ENCODE data around the gene GABRR2.
"Not testable (repeated sequence)": the region's sequence is repeated elsewhere in the genome, so short reads cannot be mapped to it uniquely, and the experiment has no call there.

Gene GABRR2

GRCh38 chr6:89301586-89302194 is 13.4 kb downstream of the GABRR2 start:
- TF ChIP-seq ZFX (IDR thresholded peaks at IDR 0.05) (no peak), CTCF (conservative IDR thresholded peaks at IDR 0.05) (no peak)
- no peak overlapping the region for H3K27ac ChIP-seq

GRCh38 chr6:89299466-89299850 is 15.6 kb downstream of the GABRR2 start:
- H3K27ac ChIP-seq: no peak overlapping the region
- TF ChIP-seq CTCF (conservative IDR thresholded peaks at IDR 0.05) (no peak; the same call in 1 of the 2 replicates), ZFX (IDR thresholded peaks at IDR 0.05) (no peak)

- no peak for TF ChIP-seq ZFX (IDR thresholded peaks at IDR 0.05)
- TF ChIP-seq CTCF (conservative IDR thresholded peaks at IDR 0.05): no peak
- H3K27ac ChIP-seq: no peak overlapping the region
These were observed 16.2 kb downstream of the GABRR2 start for GRCh38 chr6:89298680-89299465.

- TF ChIP-seq CTCF (conservative IDR thresholded peaks at IDR 0.05) (no peak), ZFX (IDR thresholded peaks at IDR 0.05) (no peak)
- no peak overlapping the region for H3K27ac ChIP-seq
These were observed 17.3 kb downstream of the GABRR2 start for GRCh38 chr6:89297695-89298351.

GRCh38 chr6:89295981-89296380 is 19.1 kb downstream of the GABRR2 start:
- H3K27ac ChIP-seq: no peak overlapping the region
- TF ChIP-seq ZFX (IDR thresholded peaks at IDR 0.05) (no peak), CTCF (conservative IDR thresholded peaks at IDR 0.05) (no peak)

GRCh38 chr6:89295116-89295515 is 20.0 kb downstream of the GABRR2 start:
- H3K27ac ChIP-seq: not testable (repeated sequence)

- H3K27ac ChIP-seq: no peak overlapping the region
- TF ChIP-seq CTCF (conservative IDR thresholded peaks at IDR 0.05) (no peak), ZFX (IDR thresholded peaks at IDR 0.05) (no peak)
These were observed 23.8 kb downstream of the GABRR2 start for GRCh38 chr6:89291256-89291819.

All from C4-2B (cell line).